K562 treated with DMSO at 1 percent for 48 hours (cell line): ENCODE measurements around the gene C8B. TPM values are rescaled to one million over a fixed set of nuclear protein-coding genes. Genes with fewer than 3 reads are reported as not detected.

ENCODE experiments used
- total RNA-seq: library from RNA; unstranded; fragments of 300-600 nt; gene quantifications from 2 replicates; pipeline ENCODE4 v1.2.3, GENCODE V29; 2022; ENCODE audit warnings: low replicate concordance; ENCODE audit errors: extremely low read depth

The C8B gene
- total RNA-seq, result not detected in 2 replicates

GRCh38 chr1:56965916-56966697, at the start of gene C8B:
Gene C8B (minus strand): TSS chr1:56966015. CDS start chr1:56965948, 67 bp downstream.

Other genes with a start within 250 kb of the C8B start
- not detected in 2 replicates for gene FYB2, start 146.6 kb downstream of the C8B start, total RNA-seq
- gene C8A, start 111.2 kb downstream of the C8B start, total RNA-seq, result not detected in 2 replicates